GM12878 (cell line): ENCODE results near the gene NMB. TPM values are rescaled to one million over a fixed set of nuclear protein-coding genes. Genes with fewer than 3 reads are reported as not detected.

ENCODE experiments used
- ATAC-seq: fragments of 200-7000 bp; cut with Tn5 transposase; 3 replicates; pipeline ENCODE4 v1.9.1; 2020; ENCODE audit warnings: mild to moderate bottlenecking, moderate library complexity
- BruUV-seq: library from RNA; stranded (reverse); fragments of 400-500 nt; replicated peaks from 2 replicates; lab custom pipeline; 2021; lab: Mats Ljungman, UMichigan
- CTCF ChIA-PET: fragments of 300-600 bp; sonication (Branson Sonifier 250); formaldehyde crosslinking; extraction: SDS; loops from one replicate; lab custom pipeline; 2021; ENCODE audit warnings: inconsistent platforms; lab: Yijun Ruan, JAX
- POLR2A ChIA-PET: fragments of 350-600 bp; formaldehyde crosslinking; extraction: SDS; loops from one replicate; lab custom pipeline; 2021; ENCODE audit warnings: inconsistent platforms; lab: Charles Lee
- RAD21 ChIA-PET: fragments of 300-600 bp; sonication (Branson Sonifier 250); formaldehyde crosslinking; loops from one replicate; lab custom pipeline; 2023; ENCODE audit warnings: antibody characterized with exemption; ENCODE audit not compliant: unreplicated experiment; lab: Charles Lee
- SMC1A ChIA-PET: fragments of 300-600 bp; sonication (Branson Sonifier 250); formaldehyde crosslinking; loops from one replicate; lab custom pipeline; 2023; ENCODE audit not compliant: unreplicated experiment, uncharacterized antibody; lab: Charles Lee
- DNase-seq: peaks from one replicate; pipeline ENCODE4 v3.0.0-alpha.2; 2011; ENCODE audit warnings: low read depth, low spot score
- FAIRE-seq: peaks from 3 replicates; lab custom pipeline; 2011; peaks lifted over from hg19 to GRCh38; lab: Jason Lieb, UNC
- H2AFZ ChIP-seq: 2 replicates; pipeline ENCODE4 v1.6.0; 2011; ENCODE audit warnings: low read depth, low read length, control low read depth; ENCODE audit not compliant: control insufficient read depth
- H3K27ac ChIP-seq: 2 replicates; pipeline ENCODE4 v1.5.1; 2011; ENCODE audit warnings: control low read depth; ENCODE audit not compliant: control insufficient read depth, insufficient read depth
- H3K27me3 ChIP-seq, 2 experiments: replicated peaks in 1 of 2; 2 replicates each; pipeline versions ENCODE4 v1.6.0 to v1.6.1; 2011; ENCODE audit warnings: low read length in 1 of 2; ENCODE audit not compliant: control insufficient read depth in 2 of 2, insufficient read depth in 2 of 2
- H3K36me3 ChIP-seq, 2 experiments: 2 replicates each; pipeline ENCODE4 v1.5.1; 2011; ENCODE audit warnings: low read length in 1 of 2; ENCODE audit not compliant: control insufficient read depth in 2 of 2, insufficient read depth in 2 of 2
- H3K4me1 ChIP-seq: 2 replicates; pipeline ENCODE4 v1.6.1; 2011; ENCODE audit warnings: mild to moderate bottlenecking, low read length, moderate library complexity, mixed read lengths; ENCODE audit not compliant: control insufficient read depth, insufficient read depth
- H3K4me2 ChIP-seq: 2 replicates; pipeline ENCODE4 v1.6.0; 2011; ENCODE audit warnings: control low read depth; ENCODE audit not compliant: control insufficient read depth, insufficient read depth
- H3K4me3 ChIP-seq: fragments of 200-600 bp; sonication (generic); 2 replicates; pipeline ENCODE4 v1.5.1; 2016
- H3K79me2 ChIP-seq: 2 replicates; pipeline ENCODE4 v1.6.0; 2011; ENCODE audit warnings: low read length; ENCODE audit not compliant: control insufficient read depth, insufficient read depth
- H3K9ac ChIP-seq: 2 replicates; pipeline ENCODE4 v1.8.0; 2011; ENCODE audit warnings: low read length, control low read depth, mixed read lengths; ENCODE audit not compliant: control insufficient read depth, insufficient read depth
- H3K9me3 ChIP-seq: replicated peaks from 3 replicates; pipeline ENCODE4 v1.5.1; 2011; ENCODE audit warnings: mild to moderate bottlenecking, low read length; ENCODE audit not compliant: control insufficient read depth, insufficient read depth
- H4K20me1 ChIP-seq: 2 replicates; pipeline ENCODE4 v1.6.0; 2011; ENCODE audit not compliant: control insufficient read depth, insufficient read depth
- CBX5 ChIP-seq: sonication (generic); IDR thresholded peaks from 2 replicates; pipeline ENCODE4 v1.6.1; 2016; ENCODE audit warnings: low read depth, moderate library complexity, mild to moderate bottlenecking, inconsistent platforms
- CHD2 ChIP-seq: IDR thresholded peaks from 2 replicates; pipeline ENCODE4 v1.6.1; 2011; ENCODE audit warnings: low read depth, low read length, improper control_type of control experiment, borderline replicate concordance
- CREM ChIP-seq: IDR thresholded peaks from 2 replicates; pipeline ENCODE4 v1.6.1; 2014; ENCODE audit warnings: antibody characterized with exemption, low read depth
- EGR1 ChIP-seq, 2 experiments: IDR thresholded peaks; 1 replicate in 1 of 2; 2 replicates in 1 of 2; pipeline ENCODE4 v1.6.1; 2011 to 2012; ENCODE audit warnings: low read depth in 2 of 2, low read length in 2 of 2, borderline replicate concordance in 1 of 2, mild to moderate bottlenecking in 1 of 2, moderate library complexity in 1 of 2
- IKZF1 ChIP-seq: fragments of 450-650 bp; conservative IDR thresholded peaks from 2 replicates; pipeline ENCODE4 v1.6.1; 2017; ENCODE audit warnings: antibody characterized with exemption, mild to moderate bottlenecking
- JUNB ChIP-seq: IDR thresholded peaks from 2 replicates; pipeline ENCODE4 v1.6.1; 2016; ENCODE audit warnings: antibody characterized with exemption, mild to moderate bottlenecking
- KAT2A ChIP-seq: conservative IDR thresholded peaks from 2 replicates; pipeline ENCODE4 v1.6.1; 2011; ENCODE audit warnings: low read depth, low read length; ENCODE audit not compliant: control insufficient read depth
- NFXL1 ChIP-seq: fragments of 450-650 bp; IDR thresholded peaks from 2 replicates; pipeline ENCODE4 v1.6.1; 2017; ENCODE audit warnings: antibody characterized with exemption, mild to moderate bottlenecking, borderline replicate concordance
- NR2C2 ChIP-seq: IDR thresholded peaks from 2 replicates; pipeline ENCODE4 v1.6.1; 2011; ENCODE audit warnings: borderline replicate concordance, low read depth; ENCODE audit not compliant: control insufficient read depth, insufficient read length
- NRF1 ChIP-seq: conservative IDR thresholded peaks from 2 replicates; pipeline ENCODE4 v1.6.1; 2011; ENCODE audit warnings: mild to moderate bottlenecking, low read depth, low read length, improper control_type of control experiment
- RCOR1 ChIP-seq: conservative IDR thresholded peaks from 2 replicates; pipeline ENCODE4 v1.6.1; 2012; ENCODE audit warnings: low read depth, low read length, improper control_type of control experiment
- SREBF2 ChIP-seq: IDR thresholded peaks from 2 replicates; pipeline ENCODE4 v1.6.1; 2012; ENCODE audit warnings: mild to moderate bottlenecking, low read length
- SRF ChIP-seq, 2 experiments: IDR thresholded peaks; 2 replicates each; pipeline ENCODE4 v1.6.1; 2011; ENCODE audit warnings: low read depth in 2 of 2, low read length in 2 of 2, mild to moderate bottlenecking in 1 of 2, moderate library complexity in 1 of 2
- STAT3 ChIP-seq: IDR thresholded peaks from 2 replicates; pipeline ENCODE4 v1.6.1; 2011; ENCODE audit warnings: low read depth, low read length, improper control_type of control experiment
- SUPT20H ChIP-seq: IDR thresholded peaks from 2 replicates; pipeline ENCODE4 v1.6.1; 2011; ENCODE audit warnings: low read depth, mild to moderate bottlenecking, low read length, moderate library complexity, borderline replicate concordance; ENCODE audit not compliant: control insufficient read depth
- SUZ12 ChIP-seq: fragments of 200-600 bp; sonication (generic); IDR thresholded peaks from one replicate; pipeline ENCODE4 v1.6.1; 2018; ENCODE audit warnings: antibody characterized with exemption, mild to moderate bottlenecking; ENCODE audit not compliant: unreplicated experiment
- TCF12 ChIP-seq: IDR thresholded peaks from 2 replicates; pipeline ENCODE4 v1.6.1; 2011; ENCODE audit warnings: low read depth, mild to moderate bottlenecking, low read length
- ZNF24 ChIP-seq: fragments of 450-650 bp; IDR thresholded peaks from 2 replicates; pipeline ENCODE4 v1.6.1; 2017; ENCODE audit warnings: antibody characterized with exemption, mild to moderate bottlenecking
- WGBS: methylation state at CpG from one replicate; pipeline ENCODE4 v1.1.6; 2016; ENCODE audit warnings: low lambda C conversion rate; ENCODE audit not compliant: insufficient replicate concordance, insufficient coverage; ENCODE audit errors: missing lambda C conversion rate; 5-methylcytosine and 5-hydroxymethylcytosine counted together
- in situ Hi-C: fragments of 300-500 bp; cut with MboI; formaldehyde crosslinking; loops from 9 replicates; pipeline ENCODE4 v1.14.3; 2018; ENCODE audit warnings: mixed read lengths
- intact Hi-C: fragments of 100-400 bp; cut with micrococcal nuclease; formaldehyde crosslinking; loops from one replicate; pipeline ENCODE4 v1.14.2; 2022; ENCODE audit not compliant: unreplicated experiment
- polyA plus RNA-seq, 11 experiments: library from polyadenylated mRNA; depleted of rRNA in 4 of 11; unstranded in 6 of 11; stranded (reverse) in 5 of 11; fragments of >200 nt; fragmentation: Nextera tagmentation in 4 of 11; fragmentation: Illumina TruSeq in 1 of 11; extraction: Ambion mirVana in 4 of 11; extraction: Trizol in 1 of 11; gene quantifications; 1 replicate in 1 of 11; 2 replicates in 10 of 11; pipeline versions ENCODE4 v1.2.1 to v1.2.3, GENCODE V29; 2011 to 2016; ENCODE audit warnings: inconsistent platforms in 2 of 11, missing spikeins in 2 of 11, low read depth in 1 of 11
- total RNA-seq, 4 experiments: library from RNA; depleted of rRNA in 3 of 4; stranded (reverse); fragments of >200 nt in 3 of 4; fragmentation: Illumina TruSeq in 1 of 4; extraction: Trizol in 1 of 4; gene quantifications; 2 replicates each; pipeline versions ENCODE4 v1.2.1 to v1.2.3, GENCODE V29; 2013 to 2021
- TF ChIP-seq, protein P1 (sequence below): IDR thresholded peaks from 2 replicates; pipeline ENCODE4 v1.6.1; 2011; ENCODE audit warnings: borderline replicate concordance, low read depth, mild to moderate bottlenecking, moderate library complexity, mixed read lengths, low read length; ENCODE audit not compliant: insufficient read depth; ENCODE audit errors: extremely low read length
- TF ChIP-seq, protein P2 (sequence below): fragments of 450-650 bp; IDR thresholded peaks from 2 replicates; pipeline ENCODE4 v1.6.1; 2017; ENCODE audit warnings: mild to moderate bottlenecking, low read depth, inconsistent platforms; ENCODE audit not compliant: poor library complexity, severe bottlenecking

NMB gene
- total and polyA plus RNA-seq, 10 of the 15 experiments (the other 5 are each of a cell fraction or from before 2014, with no cell fraction given) = 0.32 to 4.1 (median 1.6) TPM

DNA sequence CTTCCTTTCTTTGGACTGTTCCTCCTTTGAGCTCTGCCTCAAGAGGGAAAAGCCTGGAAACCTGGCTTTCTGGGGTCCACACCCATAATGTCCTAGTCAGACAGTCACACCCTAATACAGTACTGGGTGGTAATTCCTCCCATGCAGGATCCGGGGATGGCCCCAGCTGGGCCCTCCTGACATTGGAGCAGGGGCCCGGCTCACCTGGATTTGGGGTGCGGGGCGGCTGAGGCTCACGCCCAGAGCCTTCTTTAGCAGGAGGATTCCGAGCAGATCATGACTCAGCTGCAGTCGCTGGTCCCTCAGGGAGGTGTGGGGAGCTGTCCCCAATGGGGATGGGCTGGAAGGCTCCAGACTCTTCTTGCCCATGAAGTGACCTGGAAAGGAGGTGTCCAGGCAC lies 1.0 kb downstream of the NMB start:
- SMC1A ChIA-PET = interaction anchor here (0.6 to 1.8 kb wide), 7 partner anchors 13 to 117 kb away, joined by 3 to 6 read pairs (median 3); no protein-coding TSS in a partner anchor
- no peak overlapping the region for H3K9ac ChIP-seq
- no peak for TF ChIP-seq NFXL1
- no peak for TF ChIP-seq NR2C2
- TF ChIP-seq, protein P1, sequence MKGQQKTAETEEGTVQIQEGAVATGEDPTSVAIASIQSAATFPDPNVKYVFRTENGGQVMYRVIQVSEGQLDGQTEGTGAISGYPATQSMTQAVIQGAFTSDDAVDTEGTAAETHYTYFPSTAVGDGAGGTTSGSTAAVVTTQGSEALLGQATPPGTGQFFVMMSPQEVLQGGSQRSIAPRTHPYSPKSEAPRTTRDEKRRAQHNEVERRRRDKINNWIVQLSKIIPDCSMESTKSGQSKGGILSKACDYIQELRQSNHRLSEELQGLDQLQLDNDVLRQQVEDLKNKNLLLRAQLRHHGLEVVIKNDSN = no peak
- no peak for TF ChIP-seq ZNF24
- TF ChIP-seq KAT2A = no peak
- TF ChIP-seq SUPT20H = no peak
- TF ChIP-seq CREM = no peak
- TF ChIP-seq IKZF1 = no peak
- no peak for TF ChIP-seq JUNB
- TF ChIP-seq SRF (IDR thresholded peaks at IDR 0.05; ENCODE audit: low read depth in 2 of 2, low read length in 2 of 2) = no peak
- TF ChIP-seq EGR1 (IDR thresholded peaks at IDR 0.05; ENCODE audit: borderline replicate concordance in 1 of 2, low read depth in 2 of 2, low read length in 2 of 2) = no peak
- TF ChIP-seq CHD2 = no peak
- TF ChIP-seq TCF12 = no peak
- no peak for TF ChIP-seq SUZ12
- TF ChIP-seq STAT3 = no peak
- no peak for TF ChIP-seq NRF1
- no peak for TF ChIP-seq RCOR1
- no peak for TF ChIP-seq CBX5
- no peak for TF ChIP-seq SREBF2
- TF ChIP-seq, protein P2, sequence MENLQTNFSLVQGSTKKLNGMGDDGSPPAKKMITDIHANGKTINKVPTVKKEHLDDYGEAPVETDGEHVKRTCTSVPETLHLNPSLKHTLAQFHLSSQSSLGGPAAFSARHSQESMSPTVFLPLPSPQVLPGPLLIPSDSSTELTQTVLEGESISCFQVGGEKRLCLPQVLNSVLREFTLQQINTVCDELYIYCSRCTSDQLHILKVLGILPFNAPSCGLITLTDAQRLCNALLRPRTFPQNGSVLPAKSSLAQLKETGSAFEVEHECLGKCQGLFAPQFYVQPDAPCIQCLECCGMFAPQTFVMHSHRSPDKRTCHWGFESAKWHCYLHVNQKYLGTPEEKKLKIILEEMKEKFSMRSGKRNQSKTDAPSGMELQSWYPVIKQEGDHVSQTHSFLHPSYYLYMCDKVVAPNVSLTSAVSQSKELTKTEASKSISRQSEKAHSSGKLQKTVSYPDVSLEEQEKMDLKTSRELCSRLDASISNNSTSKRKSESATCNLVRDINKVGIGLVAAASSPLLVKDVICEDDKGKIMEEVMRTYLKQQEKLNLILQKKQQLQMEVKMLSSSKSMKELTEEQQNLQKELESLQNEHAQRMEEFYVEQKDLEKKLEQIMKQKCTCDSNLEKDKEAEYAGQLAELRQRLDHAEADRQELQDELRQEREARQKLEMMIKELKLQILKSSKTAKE = no peak
- no peaks in the 10 kb centered on the region for H4K20me1 ChIP-seq
- H2AFZ ChIP-seq = no peak overlapping the region
- no peak overlapping the region for H3K27ac ChIP-seq
- CTCF ChIA-PET = interaction anchor here (1.5 to 7.6 kb wide), 3 partner anchors 58 to 154 kb away, joined by 4 to 52 read pairs (median 9); partner anchors contain the start of gene ZSCAN2
- no peak overlapping the region for H3K4me3 ChIP-seq
- peaks cover 24% of the 10 kb centered on the region for H3K4me1 ChIP-seq
- peaks cover 8% of the 10 kb centered on the region for H3K79me2 ChIP-seq
- POLR2A ChIA-PET = no interaction called here
- ATAC-seq = no peak
- no peak for FAIRE-seq
- in situ Hi-C loops = no loop called here
- RAD21 ChIA-PET = interaction anchor here (1.2 to 1.9 kb wide), 2 partner anchors 93 to 164 kb away, joined by 5 to 6 read pairs; no protein-coding TSS in a partner anchor
- 85% methylated on average over 7 of the region's 7 CpGs for WGBS
- no peaks in the 10 kb centered on the region for H3K9me3 ChIP-seq
- no peak for DNase-seq
- no peaks in the 10 kb centered on the region for H3K27me3 ChIP-seq
- peaks cover 0 to 6% of the 10 kb centered on the region in 2 experiments; a peak in 1 of 4 replicates for H3K36me3 ChIP-seq
- intact Hi-C loops = no loop called here
- BruUV-seq = no TSS peak
- H3K4me2 ChIP-seq = no peak overlapping the region
